Mammary epithelial cell (primary cell): ENCODE results near the gene NCKAP5L.
"Not testable (repeated sequence)": the region's sequence is repeated elsewhere in the genome, so short reads cannot be mapped to it uniquely, and the experiment has no call there.

Experiments
- EZH2 ChIP-seq: IDR thresholded peaks from 2 replicates; pipeline ENCODE4 v1.6.1; 2012; ENCODE audit warnings: low read length, inconsistent platforms, borderline replicate concordance
- TF ChIP-seq, protein P1 (sequence below), 2 donors: IDR thresholded peaks in 1 of 2; conservative IDR thresholded peaks in 1 of 2; 2 replicates each; pipeline ENCODE4 v1.5.1; 2011 to 2012; ENCODE audit warnings: inconsistent platforms in 2 of 2, low read length in 2 of 2, mild to moderate bottlenecking in 2 of 2, control low read depth in 1 of 2, low read depth in 1 of 2; ENCODE audit not compliant: insufficient read depth in 1 of 2; ENCODE audit errors: extremely low read depth in 1 of 2

DNA sequence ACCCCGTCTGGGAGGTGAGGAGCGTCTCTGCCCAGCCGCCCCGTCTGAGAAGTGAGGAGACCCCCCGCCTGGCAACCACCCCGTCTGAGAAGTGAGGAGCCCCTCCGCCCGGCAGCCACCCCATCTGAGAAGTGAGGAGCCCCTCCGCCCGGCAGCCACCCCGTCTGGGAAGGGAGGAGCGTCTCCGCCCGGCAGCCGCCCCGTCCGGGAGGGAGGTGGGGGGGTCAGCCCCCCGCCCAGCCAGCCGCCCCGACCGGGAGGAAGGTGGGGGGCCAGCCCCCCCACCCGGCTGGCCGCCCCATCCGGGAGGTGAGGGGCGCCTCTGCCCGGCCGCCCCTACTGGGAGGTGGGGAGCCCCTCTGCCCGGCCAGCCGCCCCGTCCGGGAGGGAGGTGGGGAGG lies 32.7 kb upstream of the NCKAP5L start:
- TF ChIP-seq, protein P1, sequence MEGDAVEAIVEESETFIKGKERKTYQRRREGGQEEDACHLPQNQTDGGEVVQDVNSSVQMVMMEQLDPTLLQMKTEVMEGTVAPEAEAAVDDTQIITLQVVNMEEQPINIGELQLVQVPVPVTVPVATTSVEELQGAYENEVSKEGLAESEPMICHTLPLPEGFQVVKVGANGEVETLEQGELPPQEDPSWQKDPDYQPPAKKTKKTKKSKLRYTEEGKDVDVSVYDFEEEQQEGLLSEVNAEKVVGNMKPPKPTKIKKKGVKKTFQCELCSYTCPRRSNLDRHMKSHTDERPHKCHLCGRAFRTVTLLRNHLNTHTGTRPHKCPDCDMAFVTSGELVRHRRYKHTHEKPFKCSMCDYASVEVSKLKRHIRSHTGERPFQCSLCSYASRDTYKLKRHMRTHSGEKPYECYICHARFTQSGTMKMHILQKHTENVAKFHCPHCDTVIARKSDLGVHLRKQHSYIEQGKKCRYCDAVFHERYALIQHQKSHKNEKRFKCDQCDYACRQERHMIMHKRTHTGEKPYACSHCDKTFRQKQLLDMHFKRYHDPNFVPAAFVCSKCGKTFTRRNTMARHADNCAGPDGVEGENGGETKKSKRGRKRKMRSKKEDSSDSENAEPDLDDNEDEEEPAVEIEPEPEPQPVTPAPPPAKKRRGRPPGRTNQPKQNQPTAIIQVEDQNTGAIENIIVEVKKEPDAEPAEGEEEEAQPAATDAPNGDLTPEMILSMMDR (conservative IDR thresholded peaks at IDR 0.05 in 1 of 2, IDR thresholded peaks at IDR 0.05 in 1 of 2; ENCODE audit: extremely low read depth in 1 of 2, insufficient read depth in 1 of 2, low read depth in 1 of 2, low read length in 2 of 2) = not testable (repeated sequence)
- TF ChIP-seq EZH2 = not testable (repeated sequence)
